Vagina (tissue), 2 donors: ENCODE data around the gene KIF16B.

Experiments
- CTCF ChIP-seq, 3 experiments: fragments of 450-650 bp in 2 of 3; fragments of 200-600 bp in 1 of 3; sonication (generic) in 1 of 3; IDR thresholded peaks; one replicate each; pipeline ENCODE4 v1.5.1; 2017 to 2019; ENCODE audit warnings: antibody characterized with exemption in 3 of 3, mild to moderate bottlenecking in 2 of 3, moderate library complexity in 2 of 3
- POLR2A ChIP-seq, 2 donors: fragments of 450-650 bp; IDR thresholded peaks; one replicate each; pipeline ENCODE4 v1.6.1; 2017; ENCODE audit warnings: antibody characterized with exemption in 2 of 2, mild to moderate bottlenecking in 2 of 2, moderate library complexity in 2 of 2
- POLR2AphosphoS5 ChIP-seq, 2 donors: sonication (generic); formaldehyde crosslinking; IDR thresholded peaks; one replicate each; pipeline ENCODE4 v1.9.0; 2017; ENCODE audit warnings: antibody characterized with exemption in 2 of 2, mild to moderate bottlenecking in 2 of 2, low read depth in 1 of 2; ENCODE audit not compliant: insufficient read depth in 1 of 2

DNA sequence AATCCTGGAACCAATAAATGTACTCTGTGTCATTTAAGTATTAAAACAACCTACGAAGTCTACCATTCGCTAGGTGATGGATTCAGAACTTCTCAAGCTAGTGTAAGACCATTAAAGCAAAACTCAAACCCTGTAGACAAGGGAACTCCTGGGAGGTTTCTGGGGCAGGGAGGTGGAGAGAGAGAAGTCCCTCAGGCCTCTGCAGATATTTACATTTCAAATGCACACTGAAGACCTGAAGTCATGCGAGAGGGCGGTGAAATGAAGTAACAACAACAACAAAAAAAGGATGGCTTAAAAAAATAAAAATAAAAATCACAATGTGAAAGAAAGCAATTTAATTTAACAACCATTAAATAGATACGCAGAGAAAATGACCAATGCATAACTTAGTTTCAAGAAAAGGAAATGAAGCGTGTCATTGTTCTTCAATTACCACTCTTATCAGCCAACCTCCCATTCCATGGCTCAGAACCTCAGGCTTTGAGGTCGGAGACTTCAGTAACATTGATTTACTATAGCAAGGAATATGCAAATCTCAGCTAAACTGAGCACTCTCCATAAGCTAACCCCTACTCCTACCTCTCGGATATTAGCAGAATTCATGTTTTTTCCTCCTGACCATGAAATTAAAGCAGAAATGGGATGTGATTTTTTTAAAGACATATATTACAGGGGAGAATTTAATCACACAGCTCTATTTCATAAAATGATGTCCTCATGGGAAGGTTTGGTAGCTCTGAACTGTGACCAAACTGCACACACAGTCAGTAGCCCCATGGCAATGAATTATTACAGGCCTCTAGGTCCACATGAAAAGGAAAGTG, 140.6 kb downstream of the KIF16B start:
- no peak for TF ChIP-seq CTCF (IDR thresholded peaks at IDR 0.05)
- TF ChIP-seq POLR2AphosphoS5 (IDR thresholded peaks at IDR 0.05; ENCODE audit: insufficient read depth in 1 of 2, low read depth in 1 of 2) = no peak
- TF ChIP-seq POLR2A (IDR thresholded peaks at IDR 0.05) = no peak
